ENCODE measurements around the gene PPM1M. TPM values are rescaled to one million over a fixed set of nuclear protein-coding genes. Genes with fewer than 3 reads are reported as not detected.

Gene PPM1M
- 6.9 and 8.9 TPM in 2 replicates for total RNA-seq

- H3K4me3 ChIP-seq (ENCODE audit: low read depth, low read length) = peak within 1 kb of the TSS; percentile 58
- DNase-seq (ENCODE audit: low read depth) = no peak
- TF ChIP-seq, protein P1, sequence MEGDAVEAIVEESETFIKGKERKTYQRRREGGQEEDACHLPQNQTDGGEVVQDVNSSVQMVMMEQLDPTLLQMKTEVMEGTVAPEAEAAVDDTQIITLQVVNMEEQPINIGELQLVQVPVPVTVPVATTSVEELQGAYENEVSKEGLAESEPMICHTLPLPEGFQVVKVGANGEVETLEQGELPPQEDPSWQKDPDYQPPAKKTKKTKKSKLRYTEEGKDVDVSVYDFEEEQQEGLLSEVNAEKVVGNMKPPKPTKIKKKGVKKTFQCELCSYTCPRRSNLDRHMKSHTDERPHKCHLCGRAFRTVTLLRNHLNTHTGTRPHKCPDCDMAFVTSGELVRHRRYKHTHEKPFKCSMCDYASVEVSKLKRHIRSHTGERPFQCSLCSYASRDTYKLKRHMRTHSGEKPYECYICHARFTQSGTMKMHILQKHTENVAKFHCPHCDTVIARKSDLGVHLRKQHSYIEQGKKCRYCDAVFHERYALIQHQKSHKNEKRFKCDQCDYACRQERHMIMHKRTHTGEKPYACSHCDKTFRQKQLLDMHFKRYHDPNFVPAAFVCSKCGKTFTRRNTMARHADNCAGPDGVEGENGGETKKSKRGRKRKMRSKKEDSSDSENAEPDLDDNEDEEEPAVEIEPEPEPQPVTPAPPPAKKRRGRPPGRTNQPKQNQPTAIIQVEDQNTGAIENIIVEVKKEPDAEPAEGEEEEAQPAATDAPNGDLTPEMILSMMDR (conservative IDR thresholded peaks at IDR 0.05; ENCODE audit: low read depth, low read length) = no peak
Observed at GRCh38 chr3:52245322-52246263, at the start of gene PPM1M. TSS of gene PPM1M (plus strand) at chr3:52245759. CDS start at chr3:52245825, 66 bp downstream.

DNA sequence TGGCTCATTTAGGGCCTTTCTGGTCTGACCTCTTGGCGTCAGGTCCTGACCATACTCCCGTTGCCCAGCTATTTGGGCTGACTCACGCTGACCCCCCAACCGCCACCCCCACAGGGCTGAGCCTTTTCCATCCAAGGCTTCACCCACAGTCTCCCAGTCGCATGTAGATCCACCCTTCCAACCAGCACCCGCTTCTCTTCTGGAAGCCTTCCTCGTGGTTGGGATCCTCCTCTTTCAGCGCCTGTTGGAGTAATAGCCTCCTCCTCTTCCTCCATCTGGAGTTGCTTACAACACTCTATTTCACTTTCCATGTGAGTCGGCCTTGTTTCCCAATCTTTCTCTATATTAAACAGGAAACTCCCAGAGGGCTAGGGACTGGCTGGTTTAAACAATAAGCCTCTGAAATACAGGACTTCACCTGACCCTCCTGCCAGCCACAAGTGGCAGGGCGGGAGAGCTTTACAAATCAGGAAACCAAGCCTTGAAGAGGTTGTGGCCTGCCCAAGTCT is 49.7 kb upstream of the PPM1M start:
- no peak overlapping the region for H3K4me3 ChIP-seq (ENCODE audit: low read depth, low read length)
- peak; percentile 47 for DNase-seq (ENCODE audit: low read depth)
- TF ChIP-seq, protein P1 (conservative IDR thresholded peaks at IDR 0.05; ENCODE audit: low read depth, low read length) = no peak

GRCh38 chr3:52196977-52197376 is 48.6 kb upstream of the PPM1M start:
- no peak overlapping the region for H3K4me3 ChIP-seq (ENCODE audit: low read depth, low read length)
- no peak for DNase-seq (ENCODE audit: low read depth)
- TF ChIP-seq, protein P1 (conservative IDR thresholded peaks at IDR 0.05; ENCODE audit: low read depth, low read length) = no peak

- no peak for DNase-seq (ENCODE audit: low read depth)
- peak overlapping the region; percentile 89 for H3K4me3 ChIP-seq (ENCODE audit: low read depth, low read length)
- TF ChIP-seq, protein P1 (conservative IDR thresholded peaks at IDR 0.05; ENCODE audit: low read depth, low read length) = peak; percentile 4
Observed at GRCh38 chr3:52197499-52197841, 48.1 kb upstream of the PPM1M start.

GRCh38 chr3:52197842-52198625 is 47.5 kb upstream of the PPM1M start, which contains the start of gene ALAS1:
TSS of gene ALAS1 (plus strand) at chr3:52198160. CDS start at chr3:52199242, 1,082 bp downstream.
- TF ChIP-seq, protein P1 (conservative IDR thresholded peaks at IDR 0.05; ENCODE audit: low read depth, low read length) = no peak
- DNase-seq (ENCODE audit: low read depth) = no peak
- peak within 1 kb of the TSS; percentile 89 for H3K4me3 ChIP-seq (ENCODE audit: low read depth, low read length)

DNA sequence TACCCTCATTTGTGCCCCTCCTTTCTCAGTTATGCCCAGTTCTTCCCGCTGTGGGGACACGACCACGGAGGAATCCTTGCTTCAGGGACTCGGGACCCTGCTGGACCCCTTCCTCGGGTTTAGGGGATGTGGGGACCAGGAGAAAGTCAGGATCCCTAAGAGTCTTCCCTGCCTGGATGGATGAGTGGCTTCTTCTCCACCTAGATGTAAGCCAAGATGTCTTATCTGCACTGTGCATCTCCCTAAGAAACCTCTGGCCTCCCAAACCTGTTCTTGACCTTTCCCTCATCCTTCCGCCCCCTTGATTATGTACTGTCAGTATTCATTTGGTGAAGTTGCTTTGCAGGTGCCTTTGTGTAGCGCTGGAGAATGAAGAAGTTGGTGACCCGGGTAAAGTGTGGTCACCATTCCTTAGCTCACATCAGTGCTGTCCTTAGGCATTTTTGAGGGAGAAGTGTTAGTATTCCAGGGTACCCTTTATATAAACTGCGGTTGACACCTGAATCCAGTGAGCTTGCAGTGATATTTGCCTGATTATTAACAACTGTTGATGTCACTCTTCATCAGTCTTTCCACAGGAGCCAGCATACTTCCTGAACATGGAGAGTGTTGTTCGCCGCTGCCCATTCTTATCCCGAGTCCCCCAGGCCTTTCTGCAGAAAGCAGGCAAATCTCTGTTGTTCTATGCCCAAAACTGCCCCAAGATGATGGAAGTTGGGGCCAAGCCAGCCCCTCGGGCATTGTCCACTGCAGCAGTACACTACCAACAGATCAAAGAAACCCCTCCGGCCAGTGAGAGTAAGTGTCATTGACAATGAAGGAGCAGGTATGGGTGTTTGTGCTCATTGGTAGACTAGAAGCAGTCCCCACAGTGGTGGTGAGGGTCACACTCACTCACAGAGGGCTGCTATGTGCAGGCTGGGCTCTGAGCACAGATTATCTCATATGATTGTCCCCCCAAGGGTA is 46.6 kb upstream of the PPM1M start:
- TF ChIP-seq, protein P1 (conservative IDR thresholded peaks at IDR 0.05; ENCODE audit: low read depth, low read length) = no peak

More for the DNA sequence above, 46.6 kb upstream of the PPM1M start:
- no peak for DNase-seq (ENCODE audit: low read depth)
- peak overlapping the region; percentile 89 for H3K4me3 ChIP-seq (ENCODE audit: low read depth, low read length)

Measured in epithelial cell of proximal tubule (primary cell).